Posterior vena cava (tissue), 2 donors: ENCODE results near the gene CBX4. TPM values are rescaled to one million over a fixed set of nuclear protein-coding genes. Genes with fewer than 3 reads are reported as not detected.
A peak's percentile ranks its signal among the peaks of the same experiment; 100 is the strongest.

Source experiments
- DNase-seq: peaks from one replicate; pipeline ENCODE4 v3.0.0-alpha.2; 2020; ENCODE audit warnings: low spot score
- intact Hi-C, 2 donors: fragments of 100-400 bp; cut with DNase I; formaldehyde crosslinking; loops; one replicate each; pipeline versions ENCODE4 v1.14.1 to v1.14.2; 2022 to 2023
- total RNA-seq, 2 donors: library from RNA; stranded (reverse); fragmentation: NEBNext Ultra II Directional; extraction: Animal tissue kit (Norgen Biotek cat#: 25700); gene quantifications; one replicate each; pipeline ENCODE4 v1.2.1, GENCODE V29; 2021
- donor health status: DM: yes; HTN: yes; CAD: no.
- donor health status: DM: yes; HTN: yes; CAD: no.

The CBX4 gene
- total RNA-seq, 2 donors from 2014 or later, result 11.5 to 14.4 TPM

- no peak for DNase-seq
These were observed 5.3 kb downstream of the CBX4 start for GRCh38 chr17:79833744-79834564.

GRCh38 chr17:79833110-79833450 lies 6.2 kb downstream of the CBX4 start:
- intact Hi-C loops, result no loop called here
- DNase-seq, result no peak

More at GRCh38 chr17:79833744-79834564, 5.3 kb downstream of the CBX4 start:
- intact Hi-C loops, result no loop called here

- intact Hi-C loops, result no loop called here
- DNase-seq, result peak; percentile 75
These were observed 6.8 kb downstream of the CBX4 start for GRCh38 chr17:79832218-79833109.

GRCh38 chr17:79831265-79832217 lies 7.7 kb downstream of the CBX4 start:
- peak; percentile 91 for DNase-seq
- intact Hi-C loops, result no loop called here

GRCh38 chr17:79830763-79831264 lies 8.4 kb downstream of the CBX4 start:
- intact Hi-C loops, result no loop called here
- DNase-seq, result no peak

GRCh38 chr17:79830303-79830702 lies 8.9 kb downstream of the CBX4 start:
- DNase-seq, result no peak
- intact Hi-C loops, result no loop called here

GRCh38 chr17:79829457-79829856 lies 9.8 kb downstream of the CBX4 start:
- DNase-seq, result no peak
- intact Hi-C loops, result no loop called here

GRCh38 chr17:79829004-79829403 lies 10.2 kb downstream of the CBX4 start:
- no peak for DNase-seq
- intact Hi-C loops, result no loop called here

- intact Hi-C loops, result no loop called here
- DNase-seq, result no peak
These were observed 12.2 kb downstream of the CBX4 start for GRCh38 chr17:79826841-79827578.

GRCh38 chr17:79826204-79826680 lies 13.0 kb downstream of the CBX4 start:
- intact Hi-C loops, result no loop called here
- DNase-seq, result no peak

- no peak for DNase-seq
- intact Hi-C loops, result no loop called here
These were observed 13.7 kb downstream of the CBX4 start for GRCh38 chr17:79825580-79825921.

GRCh38 chr17:79824893-79825579 lies 14.2 kb downstream of the CBX4 start:
- intact Hi-C loops, result no loop called here
- no peak for DNase-seq

- DNase-seq, result no peak
- intact Hi-C loops, result no loop called here
These were observed 15.0 kb downstream of the CBX4 start for GRCh38 chr17:79824234-79824633.

GRCh38 chr17:79822583-79823124 lies 16.6 kb downstream of the CBX4 start:
- intact Hi-C loops, result no loop called here
- no peak for DNase-seq

GRCh38 chr17:79821331-79822095 lies 17.7 kb downstream of the CBX4 start:
- intact Hi-C loops, result no loop called here
- no peak for DNase-seq

GRCh38 chr17:79820959-79821330 lies 18.3 kb downstream of the CBX4 start:
- DNase-seq, result no peak
- intact Hi-C loops, result no loop called here
